GM18870 (cell line): ENCODE data around the gene MEI1.
A peak's percentile ranks its signal among the peaks of the same experiment; 100 is the strongest.

ENCODE experiments used
- ATAC-seq: cut with Tn5 transposase; IDR thresholded peaks from one replicate; pipeline ENCODE4 v1.9.1; 2021; ENCODE audit warnings: moderate library complexity; ENCODE audit not compliant: unreplicated experiment

MEI1 gene

GRCh38 chr22:41781507-41781906, 82.2 kb downstream of the MEI1 start:
- no peak for ATAC-seq

- no peak for ATAC-seq
Observed at GRCh38 chr22:41782316-41782715, 83.0 kb downstream of the MEI1 start.

- no peak for ATAC-seq
Observed at GRCh38 chr22:41782751-41783150, 83.4 kb downstream of the MEI1 start.

- no peak for ATAC-seq
Observed at GRCh38 chr22:41787331-41787730, 88.0 kb downstream of the MEI1 start.

- no peak for ATAC-seq
Observed at GRCh38 chr22:41793871-41794270, 94.6 kb downstream of the MEI1 start.

- no peak for ATAC-seq
Observed at GRCh38 chr22:41798736-41799135, 99.4 kb downstream of the MEI1 start.

GRCh38 chr22:41799486-41800347, 100.4 kb downstream of the MEI1 start:
- peak; percentile 15 for ATAC-seq

DNA sequence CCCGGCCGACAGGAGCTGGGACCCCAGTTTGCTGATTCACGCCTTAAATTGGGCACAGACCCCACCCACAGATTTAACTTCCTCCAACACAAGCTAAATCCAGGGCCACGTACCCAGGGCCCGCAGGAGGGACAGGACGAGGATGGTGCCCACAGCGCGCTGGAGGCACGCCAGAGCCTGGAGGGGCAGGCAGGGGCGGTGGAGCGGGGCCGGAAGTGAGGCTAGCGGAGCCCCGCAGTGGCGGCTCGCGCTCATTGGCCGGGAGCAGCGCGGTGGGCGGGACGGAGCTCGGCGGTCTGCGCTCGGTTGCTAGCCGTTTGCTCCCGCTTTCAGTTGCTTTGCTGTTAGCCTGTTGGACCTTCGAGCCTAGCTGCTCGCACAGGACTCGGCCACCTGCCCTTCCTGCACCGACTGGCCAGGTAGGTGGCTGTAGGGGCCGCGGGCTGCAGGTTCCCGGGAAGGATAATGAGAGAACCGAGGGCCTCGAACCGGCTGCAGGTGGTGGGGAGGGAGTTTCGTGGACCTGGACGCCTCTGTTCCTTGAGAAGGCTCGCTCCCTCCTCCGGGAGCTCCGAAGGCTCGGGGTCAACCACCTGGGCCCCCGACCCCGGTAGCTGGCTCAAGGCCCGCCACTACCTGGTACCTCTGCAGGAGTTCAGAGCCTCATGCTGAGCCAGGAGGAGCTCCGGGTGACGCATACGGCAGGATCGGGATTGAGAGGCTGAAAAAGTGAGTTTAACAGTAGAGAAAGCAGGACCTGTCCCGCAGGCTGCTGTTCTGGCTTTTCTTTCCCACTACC, 101.2 kb downstream of the MEI1 start, which contains the start of gene CCDC134:
Gene CCDC134, plus strand, starts transcription at position 332 of the 799 bp plus-strand sequence. CDS start 8,212 bp downstream, outside the sequence.
- peak; percentile 47 for ATAC-seq

DNA sequence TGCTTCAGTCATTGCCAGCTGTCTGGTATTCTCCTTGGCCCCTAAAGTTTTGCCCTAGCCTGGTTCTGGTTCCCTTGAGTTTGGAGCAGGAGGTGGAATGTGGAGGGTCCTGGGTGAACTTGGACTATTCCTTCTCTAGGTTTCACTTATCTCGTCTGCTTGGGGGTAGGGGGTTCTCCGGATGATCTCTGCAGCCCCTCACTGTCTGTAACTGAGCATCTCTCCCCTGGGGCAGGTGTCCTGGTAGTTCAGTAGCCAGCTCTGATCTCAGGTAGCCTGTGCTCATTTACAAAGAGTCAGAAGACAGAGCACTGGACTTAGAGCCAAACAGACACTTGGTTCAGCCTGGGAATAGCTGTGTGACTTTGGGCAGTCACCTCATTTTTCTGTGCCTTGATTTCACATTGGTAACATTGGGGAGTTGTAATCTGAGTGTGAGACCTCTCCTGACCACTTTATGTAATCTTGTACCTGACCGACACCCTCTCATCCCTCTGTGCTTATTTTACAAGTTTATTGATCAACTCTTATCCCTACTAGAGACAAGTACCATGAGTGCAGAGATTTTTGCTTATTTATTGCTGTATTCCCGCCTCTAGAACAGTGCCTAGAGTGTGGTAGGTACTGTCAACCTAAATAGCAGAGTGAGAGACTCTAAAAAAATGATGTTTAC, 102.0 kb downstream of the MEI1 start:
- no peak for ATAC-seq

DNA sequence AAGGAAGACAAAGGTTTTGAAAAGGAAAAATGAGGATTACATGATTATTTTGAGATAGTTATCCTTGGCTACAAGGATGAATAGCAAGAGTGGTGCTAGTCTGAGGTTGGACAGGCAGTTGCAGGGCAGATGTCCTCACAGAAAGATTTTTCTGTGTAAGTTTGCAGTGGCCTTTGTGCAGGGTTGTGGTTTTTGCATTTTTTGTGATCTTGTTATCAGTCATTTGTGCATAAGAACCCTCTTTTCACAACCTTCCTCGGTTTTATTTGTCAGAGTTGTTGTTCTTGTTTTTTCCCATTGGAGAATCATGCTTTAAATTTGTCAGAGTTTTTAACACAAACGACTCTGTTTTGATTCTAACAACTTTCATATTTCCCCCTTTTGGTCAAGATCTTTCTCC, 102.6 kb downstream of the MEI1 start:
- no peak for ATAC-seq

DNA sequence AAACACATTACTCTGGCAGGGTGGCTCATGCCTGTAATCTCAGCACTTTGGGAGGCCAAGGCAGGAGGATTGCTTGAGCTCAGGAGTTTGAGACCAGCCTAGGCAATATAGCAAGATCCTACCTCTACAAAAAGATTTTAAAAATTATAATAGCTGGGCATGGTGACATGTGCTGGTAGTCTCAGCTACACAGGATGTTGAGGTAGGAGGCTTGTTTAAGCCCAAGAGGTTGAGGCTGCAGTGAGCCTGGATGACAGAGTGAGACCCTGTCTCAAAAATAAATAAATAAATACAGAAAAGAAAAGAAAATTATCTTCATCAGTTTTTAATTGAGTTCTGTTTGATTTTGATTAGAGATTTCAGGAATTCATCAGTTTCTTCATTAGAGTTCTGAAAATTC, 106.3 kb downstream of the MEI1 start:
- ATAC-seq: no peak

DNA sequence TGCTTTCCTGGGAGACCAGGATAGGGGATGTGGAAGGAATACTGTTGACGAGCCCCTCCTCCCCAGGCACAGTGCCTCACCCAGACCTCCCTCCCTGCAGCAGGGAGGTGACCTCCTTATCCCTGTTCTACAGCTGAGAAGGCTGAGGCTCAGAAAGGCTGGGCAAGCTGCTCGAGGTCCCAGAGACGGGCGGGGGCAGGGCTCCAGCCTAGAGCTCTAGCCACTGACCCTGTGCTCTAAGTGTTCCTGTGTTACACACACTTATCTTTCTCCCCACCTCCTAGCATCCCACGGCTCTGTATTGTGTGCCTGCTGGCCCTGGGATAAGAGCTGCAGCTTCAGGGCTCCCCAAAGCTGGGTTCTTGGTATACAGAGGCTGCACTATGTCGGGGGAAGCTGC, 109.1 kb downstream of the MEI1 start:
- ATAC-seq: no peak

GRCh38 chr22:41810022-41810421, 110.7 kb downstream of the MEI1 start:
- ATAC-seq: no peak

GRCh38 chr22:41812805-41813545, 113.7 kb downstream of the MEI1 start:
- no peak for ATAC-seq

DNA sequence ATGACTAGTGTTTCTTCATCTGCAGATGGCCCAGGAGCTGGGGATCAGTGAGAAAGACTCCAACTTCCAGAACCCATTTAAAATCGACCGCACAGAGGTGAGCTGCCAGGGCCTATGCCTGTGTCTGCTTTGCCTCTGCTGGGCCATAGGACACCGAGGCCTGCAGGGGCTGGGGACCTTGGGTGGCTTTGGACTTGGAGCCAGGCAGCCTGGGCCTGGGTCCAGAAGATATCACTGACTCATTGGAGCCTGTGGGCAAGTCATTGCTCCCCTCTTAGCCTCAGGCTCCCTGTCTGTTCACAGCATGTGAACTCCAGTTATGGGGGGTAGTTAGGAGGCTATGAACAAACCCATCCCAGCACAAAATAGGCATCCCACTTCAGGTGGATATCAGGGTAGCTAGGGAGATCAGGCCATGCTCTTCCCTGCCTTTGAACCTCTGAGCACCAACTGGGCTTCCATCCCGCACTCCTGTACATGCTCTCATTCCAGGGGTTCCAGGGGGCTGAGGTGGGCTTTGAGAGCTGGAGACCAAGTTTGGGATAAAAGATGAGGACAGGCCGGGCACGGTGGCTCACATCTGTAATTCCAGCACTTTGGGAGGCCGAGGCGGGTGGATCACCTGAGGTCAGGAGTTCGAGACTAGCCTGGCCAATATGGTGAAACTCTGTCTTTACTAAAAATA, 114.6 kb downstream of the MEI1 start:
- no peak for ATAC-seq

DNA sequence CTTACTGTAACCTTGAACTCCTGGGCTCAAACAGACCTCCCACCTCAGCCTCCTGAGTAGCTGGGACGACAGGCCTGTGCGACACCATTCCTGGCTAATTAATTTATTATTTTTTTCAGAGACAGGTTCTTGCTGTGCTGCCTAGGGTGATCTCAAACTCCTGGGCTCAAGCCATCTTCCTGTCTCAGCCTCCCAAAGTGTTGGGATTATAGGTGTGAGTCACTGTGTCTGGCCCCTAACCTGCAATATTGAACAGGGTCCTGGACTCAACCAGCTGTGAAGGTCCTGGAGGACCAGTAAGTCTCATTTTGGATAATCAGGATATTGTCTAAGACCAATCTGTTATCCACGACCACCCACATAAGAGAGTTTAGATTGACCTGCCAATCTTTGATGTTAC, 116.4 kb downstream of the MEI1 start:
- ATAC-seq: no peak

GRCh38 chr22:41816241-41816640, 116.9 kb downstream of the MEI1 start:
- ATAC-seq: no peak

GRCh38 chr22:41816871-41817270, 117.6 kb downstream of the MEI1 start:
- ATAC-seq: no peak

- ATAC-seq: no peak
Observed at GRCh38 chr22:41818011-41818410, 118.7 kb downstream of the MEI1 start.

GRCh38 chr22:41818596-41818995, 119.3 kb downstream of the MEI1 start:
- no peak for ATAC-seq
